Femur (tissue), 1 donor: ENCODE measurements around the gene SPEF1.

Experiments
- DNase-seq: peaks from one replicate; pipeline ENCODE4 v3.0.0-alpha.2; 2017

SPEF1 gene

GRCh38 chr20:3786665-3787323, 5.5 kb upstream of the SPEF1 start, which contains the start of gene CENPB:
Gene CENPB, minus strand, starts transcription at chr20:3786740. Its CDS starts 257 bp downstream, at chr20:3786483.
- DNase-seq = peak; percentile 94

- peak; percentile 77 for DNase-seq
These were observed 4.9 kb upstream of the SPEF1 start for GRCh38 chr20:3786126-3786484.

DNA sequence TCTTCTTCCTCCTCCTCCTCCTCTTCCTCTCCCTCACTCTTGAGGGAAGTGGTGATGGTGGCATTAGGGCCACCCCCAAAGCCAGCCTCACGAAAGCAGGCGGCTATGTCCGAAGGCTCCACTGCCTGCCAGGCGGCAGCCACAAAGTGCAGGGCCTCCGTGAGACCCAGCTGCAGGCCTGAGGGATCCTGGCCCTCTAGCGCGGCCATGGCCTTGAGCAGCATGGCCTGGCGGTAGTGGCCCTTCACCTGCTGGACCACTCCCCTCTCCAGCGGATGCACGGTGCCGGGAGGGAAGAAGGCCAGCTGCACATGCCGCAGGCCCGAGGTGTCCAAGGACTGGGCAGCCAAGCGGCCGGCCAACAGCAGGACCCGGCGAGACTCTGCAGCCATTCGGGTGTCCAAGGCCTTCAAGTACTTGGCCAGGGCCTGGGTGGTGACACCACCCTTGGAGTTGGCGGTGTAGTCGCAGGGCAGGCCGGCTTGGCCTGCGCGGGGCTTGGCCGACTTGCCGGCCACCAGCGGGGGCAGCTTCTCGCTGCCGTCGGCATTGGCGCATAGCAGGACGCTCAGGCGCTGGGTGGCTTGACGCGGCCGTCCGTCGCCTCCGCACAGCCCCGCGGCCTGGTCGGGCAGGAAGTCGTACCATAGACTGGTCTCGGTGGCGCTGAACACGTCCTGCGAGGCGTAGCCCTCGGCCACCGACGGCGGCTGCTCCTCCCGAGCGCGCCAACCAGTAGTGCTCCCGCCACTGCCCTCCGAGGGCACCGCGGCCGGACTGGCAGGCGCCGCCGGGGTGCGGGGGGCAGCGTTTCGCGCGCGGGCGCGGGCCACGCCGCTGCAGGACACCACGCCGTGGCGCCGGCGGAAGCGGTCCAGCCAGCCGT, 4.2 kb upstream of the SPEF1 start:
- no peak for DNase-seq

GRCh38 chr20:3784863-3785239, 3.6 kb upstream of the SPEF1 start:
- no peak for DNase-seq

GRCh38 chr20:3784216-3784853, 3.1 kb upstream of the SPEF1 start:
- no peak for DNase-seq

GRCh38 chr20:3783511-3784195, 2.4 kb upstream of the SPEF1 start:
- DNase-seq = peak; percentile 30

DNA sequence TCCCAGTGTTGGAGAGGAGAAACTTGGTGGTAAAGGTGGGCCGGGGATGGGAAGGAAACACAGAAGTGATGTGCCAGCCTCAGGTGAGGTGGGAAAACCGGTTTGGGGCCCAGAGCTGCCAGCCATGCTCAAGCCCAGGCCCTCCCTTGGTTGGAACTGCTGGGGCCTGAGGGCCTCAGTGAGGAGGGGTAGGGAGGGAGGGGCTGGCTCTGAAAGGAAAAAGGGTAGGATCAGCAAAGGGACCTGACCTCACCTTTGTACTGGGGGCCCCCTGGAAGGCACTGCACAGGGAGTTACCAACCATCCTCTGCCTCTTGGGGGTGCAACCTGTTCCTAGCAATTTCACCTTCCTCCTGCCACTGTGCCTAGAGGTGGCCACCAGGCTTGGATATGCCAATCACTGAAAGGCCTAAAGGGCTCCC, 1.8 kb upstream of the SPEF1 start:
- peak; percentile 21 for DNase-seq

GRCh38 chr20:3782597-3782996, 1.3 kb upstream of the SPEF1 start:
- no peak for DNase-seq

DNA sequence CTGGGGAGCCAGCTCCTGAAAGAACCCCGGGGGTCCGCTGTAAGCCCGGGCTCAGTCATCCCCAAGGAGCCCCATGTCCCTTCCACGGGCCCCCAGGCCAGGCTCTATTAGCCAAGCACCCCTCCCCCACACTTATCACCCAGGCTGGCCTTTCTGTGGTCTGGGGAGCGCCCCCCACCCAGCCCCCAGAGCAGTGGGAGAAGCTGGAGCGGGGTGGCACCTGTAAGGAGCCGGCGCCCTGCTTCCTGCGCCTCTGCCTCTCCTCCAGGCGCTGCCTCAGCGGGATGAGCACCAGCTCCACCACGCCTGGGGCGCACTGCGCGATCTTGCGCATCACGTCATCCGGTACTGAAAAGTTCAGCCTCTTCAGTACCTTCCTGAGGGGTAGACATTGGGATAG, 2.3 kb downstream of the SPEF1 start:
- peak; percentile 18 for DNase-seq

GRCh38 chr20:3777716-3778629, 3.3 kb downstream of the SPEF1 start:
- peak; percentile 66 for DNase-seq

DNA sequence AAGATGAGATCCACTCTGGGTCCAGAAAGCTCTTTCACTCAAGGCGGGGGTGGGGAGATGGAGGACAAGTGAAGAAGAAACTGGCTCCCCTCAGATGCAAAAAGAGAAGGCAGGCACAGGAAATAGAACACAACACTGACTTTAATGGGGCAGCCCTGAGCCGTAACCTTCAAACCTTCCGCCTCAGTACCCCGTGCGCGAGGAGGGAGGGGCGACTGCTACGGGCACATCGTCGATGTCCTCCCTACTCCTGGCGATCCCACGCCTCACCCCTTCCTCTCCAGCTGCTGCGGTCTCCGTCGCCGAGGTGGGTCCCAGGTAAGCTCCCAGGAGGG, 3.9 kb downstream of the SPEF1 start:
- DNase-seq = no peak

- DNase-seq = no peak
These were observed 5.7 kb downstream of the SPEF1 start for GRCh38 chr20:3775457-3776108.

- DNase-seq = no peak
These were observed 9.6 kb downstream of the SPEF1 start for GRCh38 chr20:3771552-3772058.

- peak; percentile 84 for DNase-seq
These were observed 12.7 kb downstream of the SPEF1 start for GRCh38 chr20:3768342-3769130.

DNA sequence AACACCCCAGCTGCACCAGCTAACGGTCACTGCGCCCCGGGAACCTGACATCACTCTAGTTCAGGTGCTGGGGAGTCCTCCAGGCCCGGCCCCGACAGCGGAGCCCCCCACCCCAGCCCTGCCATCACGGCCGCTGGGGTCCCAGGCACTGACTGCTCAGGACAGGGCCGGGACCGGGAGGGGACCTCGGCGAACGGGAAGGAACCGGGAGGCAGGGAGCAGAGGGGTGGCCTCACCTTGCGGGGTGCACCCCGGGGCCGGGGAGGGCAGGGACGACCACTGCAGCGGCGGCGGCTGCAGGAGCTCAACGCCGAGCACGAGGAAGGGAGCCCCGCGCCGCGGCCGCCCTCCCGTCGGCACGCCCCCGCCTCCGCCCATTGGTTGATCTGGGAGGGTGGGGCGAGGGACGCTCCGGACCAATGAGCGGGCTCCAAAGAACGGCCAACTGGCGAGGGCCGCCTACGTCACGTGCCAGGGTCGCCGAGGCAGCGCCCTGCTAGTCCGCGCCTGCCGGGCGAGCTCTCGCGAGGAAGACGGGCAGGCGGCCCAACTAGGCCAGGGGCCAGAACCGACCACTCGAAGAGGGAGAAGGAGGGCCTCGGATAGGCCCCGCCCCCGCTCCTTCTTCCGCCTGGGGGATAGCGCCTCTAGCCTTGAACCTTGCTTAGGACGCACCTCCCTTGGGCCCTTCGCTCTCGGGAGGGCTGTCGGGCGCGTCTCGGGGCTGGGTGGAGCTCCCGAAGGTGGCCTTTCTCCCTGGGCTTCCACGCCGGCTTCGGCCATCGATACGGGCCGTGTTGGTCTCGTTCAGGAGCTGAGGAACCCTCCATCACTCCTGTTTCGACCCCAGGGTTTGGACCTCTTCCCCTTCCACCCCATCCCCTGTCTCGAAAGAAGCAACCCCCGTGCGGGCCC, 13.6 kb downstream of the SPEF1 start, which contains the start of gene ADISSP:
ADISSP (minus strand) TSS at position 327 of the 915 bp plus-strand sequence. CDS start 7,653 bp downstream, outside the sequence.
- peak; percentile 99 for DNase-seq

DNA sequence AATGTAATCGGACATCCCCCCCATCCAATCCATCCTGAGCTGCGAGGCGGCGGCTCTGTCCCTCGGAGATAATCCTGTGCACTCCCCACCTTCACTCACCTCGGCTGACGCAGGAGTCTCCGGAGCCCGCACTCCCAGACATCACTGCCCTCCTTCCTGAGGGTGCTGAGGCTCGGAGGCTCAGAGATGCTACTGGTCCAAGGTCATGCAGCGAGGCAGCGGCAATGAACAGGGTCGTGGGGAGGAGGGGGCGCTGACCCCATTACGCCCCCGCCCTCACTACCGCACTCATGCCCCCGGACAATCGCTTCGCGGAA, 14.2 kb downstream of the SPEF1 start:
- peak; percentile 40 for DNase-seq

- DNase-seq = no peak
These were observed 14.7 kb downstream of the SPEF1 start for GRCh38 chr20:3766422-3767109.

DNA sequence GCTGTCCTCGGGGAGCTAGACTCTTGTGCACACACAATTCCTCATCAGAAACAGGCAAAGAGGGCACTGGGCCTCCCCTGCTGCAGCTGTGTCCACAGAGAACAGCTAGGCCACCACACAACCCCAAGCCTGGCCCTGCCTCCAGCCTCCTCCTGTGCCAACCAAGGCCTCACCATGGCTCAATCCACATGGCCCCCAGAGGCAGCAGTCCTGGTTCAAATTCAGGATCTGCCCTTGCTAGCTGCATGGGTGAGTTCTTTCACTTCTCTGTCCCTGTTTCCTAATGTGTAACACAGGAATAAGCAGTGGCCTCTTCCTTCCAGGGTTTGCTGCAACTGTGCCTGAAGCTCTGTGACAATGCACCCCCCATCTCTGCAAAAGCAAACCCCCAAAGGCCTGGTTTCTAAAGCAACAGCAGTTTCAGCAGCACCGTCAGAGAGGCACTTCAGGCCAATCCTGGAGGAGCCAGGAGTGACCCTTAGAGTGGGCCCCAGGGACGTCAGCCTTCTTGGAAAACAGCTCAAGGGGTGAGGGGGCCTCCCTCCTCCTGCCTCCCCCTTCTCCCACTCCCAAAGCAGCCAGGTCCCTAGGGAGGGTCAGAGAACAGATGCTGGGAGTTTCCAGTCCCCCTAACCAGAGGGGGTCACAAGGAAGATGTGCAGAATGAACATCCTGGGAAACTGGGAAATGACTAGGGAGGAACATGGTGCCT, 15.9 kb downstream of the SPEF1 start:
- DNase-seq = peak; percentile 31
